GM12874 (cell line): Measurements from ENCODE around the gene SLC16A6.

Experiments
- CTCF ChIP-seq: IDR thresholded peaks from 2 replicates; pipeline ENCODE4 v1.5.1; 2011; ENCODE audit warnings: low read depth, mild to moderate bottlenecking, control low read depth, low read length, moderate library complexity; ENCODE audit not compliant: insufficient read depth

Gene SLC16A6

DNA sequence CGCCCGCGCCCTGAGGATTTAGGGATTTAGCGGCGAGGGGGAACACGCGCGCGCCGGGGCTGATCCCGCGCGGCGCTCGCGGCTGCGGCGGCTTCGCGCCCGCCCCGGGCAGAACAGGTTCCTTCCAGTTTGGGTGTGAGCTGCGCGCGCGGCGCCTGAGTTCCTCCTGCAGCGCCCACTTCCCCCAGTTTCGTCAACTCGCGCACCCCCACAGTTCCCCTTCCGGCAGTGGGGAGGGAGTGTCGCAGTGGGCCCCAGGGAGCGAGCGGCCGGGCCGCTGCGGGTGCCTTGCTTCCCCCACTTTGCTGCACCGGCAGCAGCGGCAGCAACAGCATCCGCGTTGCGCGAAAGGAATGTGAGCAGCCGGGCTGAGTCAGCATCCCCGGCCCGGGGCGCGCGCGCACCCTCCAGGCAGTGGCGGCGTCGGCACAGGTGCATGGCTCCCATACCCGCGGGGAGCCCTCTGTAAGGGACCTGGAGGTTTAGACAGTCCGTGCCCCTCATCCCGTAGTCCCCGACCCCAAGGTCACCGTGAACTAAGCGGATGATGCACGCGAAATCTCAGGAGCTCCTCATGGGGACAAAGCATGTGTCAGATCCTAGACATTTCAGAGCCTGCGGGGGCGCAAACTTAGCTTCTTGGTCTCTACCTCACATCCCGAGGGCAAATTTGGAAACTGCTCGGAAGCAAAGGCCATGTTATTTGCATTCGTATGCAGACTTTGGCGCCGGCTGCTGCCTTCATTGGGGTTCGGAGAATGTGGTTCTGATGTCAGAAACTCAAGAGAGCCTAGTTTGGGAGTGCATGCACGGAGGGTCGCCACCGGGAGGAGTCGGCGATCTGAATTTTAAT is 1.1 kb upstream of the SLC16A6 start:
- no peak for TF ChIP-seq CTCF

- no peak for TF ChIP-seq CTCF
Observed at GRCh38 chr17:68290268-68290954, 516 bp downstream of the SLC16A6 start.

DNA sequence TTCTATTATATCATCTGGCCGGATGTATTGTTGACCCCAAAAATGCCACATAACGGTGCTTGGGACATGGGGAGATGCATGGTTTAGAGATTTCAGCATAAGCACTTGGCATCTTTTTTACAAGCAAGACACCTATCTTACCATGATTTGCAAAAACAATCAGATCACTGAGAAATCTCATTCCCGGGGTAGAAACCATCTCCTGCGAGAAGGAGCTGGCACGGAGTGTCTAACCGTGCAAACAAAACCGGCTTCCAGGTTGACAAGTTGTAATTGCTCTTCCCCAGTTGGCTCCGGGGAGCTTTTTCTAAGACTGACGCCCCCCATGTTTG is 1.0 kb downstream of the SLC16A6 start:
- TF ChIP-seq CTCF = no peak

DNA sequence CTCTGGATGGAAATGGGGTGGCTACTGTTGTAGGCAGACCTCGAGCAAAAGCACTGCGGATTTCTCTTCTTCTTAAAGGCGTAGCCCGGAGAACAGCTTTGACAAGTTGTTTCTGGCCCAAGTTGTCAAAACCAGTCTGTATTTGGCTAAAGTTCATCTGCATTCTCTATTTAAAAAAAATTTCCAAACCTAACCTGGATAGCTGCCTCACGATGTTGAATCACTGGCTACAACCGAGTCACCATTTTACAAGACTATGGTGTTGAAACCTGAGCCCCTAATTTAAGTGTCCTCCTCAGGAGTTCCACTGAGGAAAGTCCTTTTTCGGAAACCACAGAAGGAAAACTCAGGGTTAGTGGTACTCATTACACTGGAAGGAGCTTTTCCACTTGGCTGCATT is 1.5 kb downstream of the SLC16A6 start:
- no peak for TF ChIP-seq CTCF

GRCh38 chr17:68288804-68289203 is 2.1 kb downstream of the SLC16A6 start:
- peak; percentile 22; the same call in 1 of the 2 replicates for TF ChIP-seq CTCF

- TF ChIP-seq CTCF = no peak
Observed at GRCh38 chr17:68288375-68288774, 2.6 kb downstream of the SLC16A6 start.

DNA sequence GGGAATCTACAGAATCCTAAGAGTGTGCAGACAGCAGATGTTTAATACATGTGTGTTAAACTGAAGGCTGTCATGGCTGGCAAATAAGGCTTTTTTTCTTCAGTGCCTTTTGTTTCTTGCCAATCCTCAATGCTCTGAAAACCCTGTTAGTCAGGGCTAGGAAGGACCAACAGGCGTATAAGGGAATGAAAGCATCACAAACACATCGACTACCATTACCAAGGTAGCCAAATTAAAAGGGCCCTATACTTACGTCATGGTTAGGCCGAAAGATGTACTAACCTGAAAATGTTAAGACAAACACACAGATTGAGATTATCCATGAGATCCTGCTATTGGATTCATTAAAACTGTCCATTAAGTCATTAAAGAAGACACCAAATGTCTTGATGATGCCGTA is 13.1 kb downstream of the SLC16A6 start:
- no peak for TF ChIP-seq CTCF
